ENCODE data around the gene AKAP13.

GRCh38 chr15:85562824-85563223 lies 182.4 kb downstream of the AKAP13 start:
- no peak for TF ChIP-seq POLR2A (IDR thresholded peaks at IDR 0.05; ENCODE audit: low read length)
- TF ChIP-seq KDM1A (IDR thresholded peaks at IDR 0.05; ENCODE audit: low read depth) = no peak
- no peak for TF ChIP-seq ZC3H11A (IDR thresholded peaks at IDR 0.05)
- TF ChIP-seq CTCF (IDR thresholded peaks at IDR 0.05) = no peak
- TF ChIP-seq FOSL2 (IDR thresholded peaks at IDR 0.05) = no peak
- TF ChIP-seq FOSL2 (CRISPR knock-in tag; IDR thresholded peaks at IDR 0.05) = no peak
